Keratinocyte (primary cell): Measurements from ENCODE around the gene ANKRD44. TPM values are rescaled to one million over a fixed set of nuclear protein-coding genes. Genes with fewer than 3 reads are reported as not detected.

ENCODE experiments used
- DNase-seq: peaks from one replicate; pipeline ENCODE4 v3.0.0-alpha.2; 2011; ENCODE audit warnings: low read depth, missing footprints, low spot score
- FAIRE-seq: peaks from 2 replicates; lab custom pipeline; 2011; peaks lifted over from hg19 to GRCh38; lab: Jason Lieb, UNC
- H2AFZ ChIP-seq: 2 replicates; pipeline ENCODE4 v1.6.0; 2012; ENCODE audit warnings: low read length, control low read depth, inconsistent platforms; ENCODE audit not compliant: control insufficient read depth
- H3K27ac ChIP-seq: 2 replicates; pipeline ENCODE4 v1.5.1; 2011; ENCODE audit warnings: low read length; ENCODE audit not compliant: control insufficient read depth, insufficient read depth
- H3K27me3 ChIP-seq: 3 replicates; pipeline ENCODE4 v1.6.0; 2011; ENCODE audit warnings: low read length; ENCODE audit not compliant: control insufficient read depth, insufficient read depth; ENCODE audit errors: extremely low read depth
- H3K36me3 ChIP-seq, 2 experiments: 2 replicates in 1 of 2; 3 replicates in 1 of 2; pipeline ENCODE4 v1.5.1; 2011; ENCODE audit warnings: low read length in 2 of 2, mild to moderate bottlenecking in 1 of 2; ENCODE audit not compliant: control insufficient read depth in 2 of 2, insufficient read depth in 2 of 2; ENCODE audit errors: extremely low read depth in 1 of 2
- H3K4me1 ChIP-seq: 3 replicates; pipeline ENCODE4 v1.5.1; 2011; ENCODE audit warnings: low read length; ENCODE audit not compliant: control insufficient read depth, insufficient read depth; ENCODE audit errors: extremely low read depth
- H3K4me2 ChIP-seq: 3 replicates; pipeline ENCODE4 v1.6.0; 2011; ENCODE audit warnings: low read depth, low read length; ENCODE audit not compliant: control insufficient read depth, insufficient read depth; ENCODE audit errors: extremely low read depth
- H3K4me3 ChIP-seq, 3 experiments: fragments of 200-600 bp in 1 of 3; sonication (generic) in 1 of 3; 2 replicates in 2 of 3; 3 replicates in 1 of 3; pipeline ENCODE4 v1.5.1; 2011 to 2016; ENCODE audit warnings: low read length in 3 of 3, mild to moderate bottlenecking in 3 of 3, control low read depth in 2 of 3, inconsistent platforms in 1 of 3, low read depth in 1 of 3, mixed read lengths in 1 of 3, mixed run types in 1 of 3, moderate library complexity in 1 of 3; ENCODE audit not compliant: control insufficient read depth in 2 of 3, insufficient read depth in 2 of 3; ENCODE audit errors: extremely low read depth in 1 of 3
- H3K79me2 ChIP-seq: 2 replicates; pipeline ENCODE4 v1.6.0; 2012; ENCODE audit warnings: low read length; ENCODE audit not compliant: control insufficient read depth, insufficient read depth
- H3K9ac ChIP-seq: 3 replicates; pipeline ENCODE4 v1.6.0; 2011; ENCODE audit warnings: low read length; ENCODE audit not compliant: control insufficient read depth, insufficient read depth; ENCODE audit errors: extremely low read depth
- H3K9me1 ChIP-seq: 3 replicates; pipeline ENCODE4 v1.6.0; 2011; ENCODE audit warnings: low read length; ENCODE audit not compliant: control insufficient read depth, insufficient read depth; ENCODE audit errors: extremely low read depth
- H3K9me3 ChIP-seq: 2 replicates; pipeline ENCODE4 v1.5.1; 2012; ENCODE audit warnings: low read depth, low read length; ENCODE audit not compliant: control insufficient read depth
- H4K20me1 ChIP-seq: 3 replicates; pipeline ENCODE4 v1.6.0; 2011; ENCODE audit warnings: low read length; ENCODE audit not compliant: control insufficient read depth, insufficient read depth; ENCODE audit errors: extremely low read depth
- EZH2 ChIP-seq: IDR thresholded peaks from one replicate; pipeline ENCODE4 v1.6.1; 2012; ENCODE audit warnings: inconsistent platforms, mild to moderate bottlenecking, low read length, moderate library complexity
- dilution Hi-C: fragments of 300-500 bp; cut with MboI; formaldehyde crosslinking; loops from one replicate; pipeline ENCODE4 v1.7.0; 2020; ENCODE audit warnings: low sequenced_read_pairs; ENCODE audit not compliant: extremely low pct_ligation_motif_present
- polyA plus RNA-seq, 5 experiments: library from polyadenylated mRNA; depleted of rRNA in 3 of 5; stranded (reverse) in 3 of 5; stranded (forward) in 1 of 5; unstranded in 1 of 5; fragments of >200 nt; gene quantifications; 1 replicate in 1 of 5; 2 replicates in 3 of 5; 3 replicates in 1 of 5; pipeline versions ENCODE4 v1.2.1 to v1.2.3, GENCODE V29; 2011 to 2012; ENCODE audit warnings: missing spikeins in 2 of 5, low read depth in 1 of 5, low replicate concordance in 1 of 5
- TF ChIP-seq, protein P1 (sequence below), 3 experiments: IDR thresholded peaks in 1 of 3; conservative IDR thresholded peaks in 1 of 3; optimal IDR thresholded peaks in 1 of 3; 2 replicates in 2 of 3; 3 replicates in 1 of 3; pipeline versions ENCODE3 to v1.5.1; 2011; ENCODE audit warnings: low read length in 3 of 3, mild to moderate bottlenecking in 3 of 3, moderate library complexity in 2 of 3, control low read depth in 1 of 3, inconsistent platforms in 1 of 3; ENCODE audit not compliant: insufficient read depth in 2 of 3; ENCODE audit errors: extremely low read depth in 1 of 3

Gene ANKRD44
- polyA plus RNA-seq, 1 donor (not counting 4 experiments of a cell fraction or from before 2014, with no cell fraction given) = 0.35 TPM

DNA sequence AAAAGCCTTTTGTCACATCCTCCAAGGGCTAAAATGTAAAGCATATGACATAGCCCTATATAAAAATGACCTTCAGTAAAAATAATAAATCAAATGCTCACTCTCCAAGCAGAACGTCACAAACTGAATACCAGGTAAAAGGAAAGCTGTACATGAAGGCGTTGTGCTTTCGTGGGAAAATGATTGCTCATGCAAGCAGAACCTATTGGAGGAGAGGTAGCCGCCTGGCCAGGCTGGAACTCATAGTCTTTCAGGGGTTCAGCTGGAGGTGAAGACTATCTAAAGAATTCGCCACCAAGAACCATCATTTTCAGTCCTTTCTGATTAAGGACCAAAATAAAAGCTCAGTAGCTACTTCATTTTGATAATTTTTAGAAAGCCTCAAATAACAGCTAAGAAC is 44.7 kb downstream of the ANKRD44 start:
- H3K9me3 ChIP-seq = no peaks in the 10 kb centered on the region
- dilution Hi-C loops = no loop called here
- H2AFZ ChIP-seq = no peak overlapping the region
- no peak for FAIRE-seq
- no peak overlapping the region for H3K9ac ChIP-seq
- H4K20me1 ChIP-seq = no peaks in the 10 kb centered on the region
- H3K79me2 ChIP-seq = no peaks in the 10 kb centered on the region
- H3K27me3 ChIP-seq = no peaks in the 10 kb centered on the region
- no peak overlapping the region for H3K4me2 ChIP-seq
- no peak overlapping the region for H3K27ac ChIP-seq
- H3K36me3 ChIP-seq = no peaks in the 10 kb centered on the region
- no peaks in the 10 kb centered on the region for H3K9me1 ChIP-seq
- no peak for DNase-seq
- TF ChIP-seq, protein P1, sequence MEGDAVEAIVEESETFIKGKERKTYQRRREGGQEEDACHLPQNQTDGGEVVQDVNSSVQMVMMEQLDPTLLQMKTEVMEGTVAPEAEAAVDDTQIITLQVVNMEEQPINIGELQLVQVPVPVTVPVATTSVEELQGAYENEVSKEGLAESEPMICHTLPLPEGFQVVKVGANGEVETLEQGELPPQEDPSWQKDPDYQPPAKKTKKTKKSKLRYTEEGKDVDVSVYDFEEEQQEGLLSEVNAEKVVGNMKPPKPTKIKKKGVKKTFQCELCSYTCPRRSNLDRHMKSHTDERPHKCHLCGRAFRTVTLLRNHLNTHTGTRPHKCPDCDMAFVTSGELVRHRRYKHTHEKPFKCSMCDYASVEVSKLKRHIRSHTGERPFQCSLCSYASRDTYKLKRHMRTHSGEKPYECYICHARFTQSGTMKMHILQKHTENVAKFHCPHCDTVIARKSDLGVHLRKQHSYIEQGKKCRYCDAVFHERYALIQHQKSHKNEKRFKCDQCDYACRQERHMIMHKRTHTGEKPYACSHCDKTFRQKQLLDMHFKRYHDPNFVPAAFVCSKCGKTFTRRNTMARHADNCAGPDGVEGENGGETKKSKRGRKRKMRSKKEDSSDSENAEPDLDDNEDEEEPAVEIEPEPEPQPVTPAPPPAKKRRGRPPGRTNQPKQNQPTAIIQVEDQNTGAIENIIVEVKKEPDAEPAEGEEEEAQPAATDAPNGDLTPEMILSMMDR (optimal IDR thresholded peaks at IDR 0.05 in 1 of 3, IDR thresholded peaks at IDR 0.05 in 1 of 3, conservative IDR thresholded peaks at IDR 0.05 in 1 of 3; ENCODE audit: extremely low read depth in 1 of 3, insufficient read depth in 2 of 3, low read length in 3 of 3) = no peak
- no peak for TF ChIP-seq EZH2
- no peaks in the 10 kb centered on the region for H3K4me1 ChIP-seq
- H3K4me3 ChIP-seq = no peak overlapping the region

DNA sequence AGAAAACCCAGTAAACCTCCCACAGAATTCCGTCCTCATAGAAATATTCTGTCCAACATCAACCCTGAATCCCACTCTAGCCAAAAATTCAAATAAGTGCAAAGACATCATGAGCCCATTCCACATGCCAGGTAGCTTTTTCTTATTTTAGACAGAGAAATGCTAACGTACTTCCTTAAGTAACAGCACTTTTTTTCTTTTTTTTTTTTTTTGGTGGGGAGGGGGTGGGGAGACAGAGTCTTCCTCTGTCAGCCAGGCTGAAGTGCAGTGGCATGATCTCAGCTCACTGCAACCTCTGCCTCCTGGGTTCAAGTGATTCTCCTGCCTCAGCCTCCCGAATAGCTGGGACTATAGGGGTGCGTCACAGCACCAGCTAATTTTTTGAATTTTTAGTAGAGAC is 45.5 kb downstream of the ANKRD44 start:
- Histone ChIP-seq H3K9me3 (no peaks in the 10 kb centered on the region), H3K27me3 (no peaks in the 10 kb centered on the region), H3K4me3 (no peak overlapping the region), H3K9me1 (no peaks in the 10 kb centered on the region), H3K9ac (no peak overlapping the region), H3K79me2 (no peaks in the 10 kb centered on the region), H3K27ac (no peak overlapping the region), H3K36me3 (no peaks in the 10 kb centered on the region), H3K4me1 (no peaks in the 10 kb centered on the region), H4K20me1 (no peaks in the 10 kb centered on the region), H2AFZ (no peak overlapping the region), H3K4me2 (no peak overlapping the region)
- no peak for TF ChIP-seq EZH2
- TF ChIP-seq, protein P1 (optimal IDR thresholded peaks at IDR 0.05 in 1 of 3, IDR thresholded peaks at IDR 0.05 in 1 of 3, conservative IDR thresholded peaks at IDR 0.05 in 1 of 3; ENCODE audit: extremely low read depth in 1 of 3, insufficient read depth in 2 of 3, low read length in 3 of 3) = no peak
- dilution Hi-C loops = no loop called here
- DNase-seq (no peak), FAIRE-seq (no peak)
